ENCODE results near the gene PLB1.

The PLB1 gene

GRCh38 chr2:28652217-28652616 lies 156.4 kb downstream of the PLB1 start:
- TF ChIP-seq CTCF (conservative IDR thresholded peaks at IDR 0.05; ENCODE audit: low read depth, low read length) = no peak
- no peak overlapping the region for H3K4me3 ChIP-seq (ENCODE audit: low read length)
- DNase-seq (ENCODE audit: low read depth) = no peak

DNA sequence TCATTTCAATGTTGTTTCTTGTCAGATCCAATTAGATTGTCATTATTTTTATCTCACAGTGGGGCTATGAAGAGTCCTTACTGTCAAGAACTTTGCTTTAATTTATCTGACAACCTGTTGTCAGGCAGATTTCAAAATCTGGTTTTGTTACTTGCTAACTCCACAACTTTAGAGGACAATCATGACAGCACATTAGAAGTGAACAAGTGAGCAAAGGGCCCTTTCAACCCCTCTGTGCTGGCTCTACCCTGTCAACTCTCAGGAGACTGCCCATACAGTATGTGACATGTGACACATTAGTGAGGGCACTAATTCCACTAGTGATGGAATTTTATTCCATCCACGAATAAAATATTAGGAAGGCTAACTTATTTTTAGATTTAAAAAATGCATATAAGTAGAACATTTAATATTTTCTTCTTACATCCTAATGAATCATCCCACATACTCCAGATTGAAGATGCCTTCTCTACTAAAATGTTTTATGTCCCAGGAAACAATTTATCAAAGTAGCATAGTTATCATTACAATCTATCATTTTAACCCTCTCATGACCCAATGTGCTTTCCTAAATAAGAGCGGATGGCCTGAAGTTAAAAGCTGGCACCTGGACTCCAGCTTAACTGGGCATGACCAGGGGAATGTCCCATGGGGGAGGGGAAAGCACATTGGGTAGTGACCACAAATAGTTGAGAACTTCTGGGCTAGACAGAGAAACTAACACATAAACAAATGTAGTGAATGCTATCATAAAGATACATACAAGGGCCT lies 158.2 kb downstream of the PLB1 start:
- DNase-seq (ENCODE audit: low read depth) = no peak

DNA sequence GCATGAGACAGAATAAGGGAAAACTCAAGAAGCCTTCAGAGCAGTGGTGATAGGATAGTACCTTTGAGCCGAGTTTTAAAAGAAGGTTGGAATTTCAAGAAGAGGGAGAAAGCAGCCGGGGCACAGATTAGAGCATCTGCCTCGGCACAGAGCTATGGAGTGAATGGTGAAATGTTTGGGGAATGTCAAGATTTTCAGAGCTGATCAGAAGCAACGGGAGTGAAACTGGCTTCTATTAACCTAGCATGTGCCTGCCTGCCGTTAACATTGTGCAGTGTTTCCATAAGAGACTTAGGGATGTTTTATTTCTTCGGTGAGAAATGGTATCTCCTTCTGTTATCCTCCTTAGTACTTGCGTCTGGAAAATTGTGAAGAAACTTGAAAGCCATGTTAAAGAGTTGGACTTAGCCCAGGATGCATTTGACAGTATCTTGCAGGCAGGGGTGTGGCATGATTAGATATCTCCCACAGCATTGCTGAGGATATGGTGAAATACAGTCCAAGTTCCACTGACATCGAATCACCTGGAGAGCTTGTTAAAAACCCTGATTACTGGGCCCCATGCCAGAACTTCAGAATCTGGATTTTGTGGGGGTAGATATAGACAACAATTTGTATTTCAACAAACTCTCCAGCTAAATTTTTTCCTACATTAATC lies 158.9 kb downstream of the PLB1 start:
- H3K4me3 ChIP-seq (ENCODE audit: low read length) = no peak overlapping the region
- TF ChIP-seq CTCF (conservative IDR thresholded peaks at IDR 0.05; ENCODE audit: low read depth, low read length) = no peak
- no peak for DNase-seq (ENCODE audit: low read depth)

More for the DNA sequence above, 158.2 kb downstream of the PLB1 start:
- TF ChIP-seq CTCF (conservative IDR thresholded peaks at IDR 0.05; ENCODE audit: low read depth, low read length) = no peak
- H3K4me3 ChIP-seq (ENCODE audit: low read length) = no peak overlapping the region

GRCh38 chr2:28656937-28657615 lies 161.2 kb downstream of the PLB1 start:
- no peak for TF ChIP-seq CTCF (conservative IDR thresholded peaks at IDR 0.05; ENCODE audit: low read depth, low read length)
- no peak overlapping the region for H3K4me3 ChIP-seq (ENCODE audit: low read length)
- no peak for DNase-seq (ENCODE audit: low read depth)

DNA sequence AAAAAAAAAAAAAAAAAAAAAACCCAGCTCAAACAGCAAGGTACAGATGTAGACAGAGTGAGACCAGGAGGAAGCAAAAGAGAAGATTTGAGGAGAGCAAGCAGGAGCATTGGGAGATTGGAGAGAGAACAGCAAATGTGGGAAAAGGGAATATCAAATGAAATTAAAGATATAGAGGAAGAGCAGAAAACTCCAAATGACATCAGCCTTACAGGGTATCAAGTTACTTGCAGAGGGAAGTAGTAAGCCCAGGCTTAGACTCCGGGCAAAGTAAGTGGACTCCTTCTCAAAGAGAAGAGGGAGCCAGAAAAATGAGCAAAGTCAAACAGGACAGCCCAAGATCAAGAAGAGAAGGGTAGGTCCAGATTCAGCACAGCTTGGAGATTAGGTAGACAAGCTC lies 162.5 kb downstream of the PLB1 start:
- no peak for TF ChIP-seq CTCF (conservative IDR thresholded peaks at IDR 0.05; ENCODE audit: low read depth, low read length)
- DNase-seq (ENCODE audit: low read depth) = no peak

DNA sequence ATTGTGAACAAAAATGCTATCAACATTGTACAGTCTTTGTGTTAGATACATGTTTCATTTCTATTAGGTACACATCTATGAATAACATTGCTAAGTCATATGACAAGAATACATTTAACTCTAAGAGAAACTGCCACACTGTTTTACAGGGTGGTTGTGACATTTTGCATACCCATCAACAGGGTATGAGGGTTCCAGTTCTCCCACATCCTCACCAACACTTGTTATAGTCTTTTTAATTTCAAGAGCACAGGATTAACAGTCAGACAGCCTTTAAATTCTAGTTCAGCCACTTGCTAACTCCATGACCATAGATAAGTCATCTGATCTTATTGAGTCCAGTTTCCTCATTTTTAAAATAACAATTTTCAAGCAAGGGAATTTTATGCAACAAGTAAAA lies 163.3 kb downstream of the PLB1 start:
- no peak overlapping the region for H3K4me3 ChIP-seq (ENCODE audit: low read length)
- TF ChIP-seq CTCF (conservative IDR thresholded peaks at IDR 0.05; ENCODE audit: low read depth, low read length) = no peak
- no peak for DNase-seq (ENCODE audit: low read depth)

More for the DNA sequence above, 162.5 kb downstream of the PLB1 start:
- no peak overlapping the region for H3K4me3 ChIP-seq (ENCODE audit: low read length)

All from retinal pigment epithelial cell (primary cell).